ENCODE measurements around the gene SACS. TPM values are rescaled to one million over a fixed set of nuclear protein-coding genes. Genes with fewer than 3 reads are reported as not detected.

SACS gene
- total and polyA plus RNA-seq, 4 donors, result 0.50 to 7.2 (median 2.9) TPM

DNA sequence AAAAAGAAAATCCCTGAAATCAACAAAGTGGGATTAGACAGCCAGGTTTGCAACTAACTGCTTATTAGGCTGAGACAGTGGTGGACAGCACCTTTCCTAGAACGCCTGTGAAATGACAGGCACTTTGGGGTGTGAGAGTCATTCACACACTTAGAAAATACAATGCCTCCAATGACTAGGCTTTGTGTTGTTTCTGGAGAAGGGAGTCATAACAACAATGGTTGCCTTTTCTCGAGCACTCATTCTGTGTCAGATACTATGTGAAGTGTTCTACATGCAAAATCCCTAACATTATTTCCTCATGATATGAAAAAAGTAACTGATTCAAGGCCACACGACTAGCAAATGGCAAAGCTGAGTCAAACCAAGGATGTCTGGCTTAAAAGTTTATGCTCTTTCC lies 41.2 kb downstream of the SACS start:
- 71% methylated on average over 3 of the region's 3 CpGs for WGBS
- H3K9ac ChIP-seq (ENCODE audit: low read depth in 1 of 2, low read length in 2 of 2), result no peak overlapping the region
- H3K9me3 ChIP-seq (ENCODE audit: control insufficient read depth in 4 of 4, low read length in 3 of 4), result no peaks in the 10 kb centered on the region
- H3K4me1 ChIP-seq (ENCODE audit: control insufficient read depth in 4 of 4, insufficient read depth in 4 of 4, low read length in 3 of 4), result no peaks in the 10 kb centered on the region
- no peaks in the 10 kb centered on the region for H3K36me3 ChIP-seq (ENCODE audit: control insufficient read depth in 4 of 4, insufficient read depth in 3 of 4, low read depth in 1 of 4, low read length in 3 of 4)
- no peak for DNase-seq (ENCODE audit: low spot score)
- TF ChIP-seq SP1 (IDR thresholded peaks at IDR 0.05), result no peak
- H3K27ac ChIP-seq (ENCODE audit: low read depth in 1 of 2, low read length in 2 of 2), result no peak overlapping the region
- H3K4me3 ChIP-seq (ENCODE audit: low read depth in 1 of 3, low read length in 3 of 3), result no peak overlapping the region
- no peaks in the 10 kb centered on the region for H3K27me3 ChIP-seq (ENCODE audit: control insufficient read depth in 4 of 4, insufficient read depth in 4 of 4, low read length in 3 of 4)

DNA sequence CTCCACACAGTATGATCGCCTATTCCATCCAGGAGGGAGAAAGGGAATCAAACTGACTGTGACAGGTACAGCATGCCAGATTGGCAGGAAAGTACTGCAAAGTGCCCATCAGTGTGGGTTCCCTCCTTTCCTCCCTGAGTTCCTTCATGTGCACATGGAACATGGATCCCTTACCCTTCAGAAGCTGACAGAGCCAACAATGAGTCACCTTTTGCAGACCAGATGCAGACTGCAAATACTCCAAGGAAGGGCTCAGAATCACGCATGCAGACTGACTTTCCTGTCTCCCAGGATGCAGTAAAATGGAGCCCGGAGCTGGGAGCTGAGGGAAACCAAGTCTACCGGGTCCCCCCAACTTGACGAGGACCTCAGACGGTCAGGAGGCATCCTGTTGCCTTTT lies 41.8 kb downstream of the SACS start:
- no peak for TF ChIP-seq EGR1 (IDR thresholded peaks at IDR 0.05; ENCODE audit: low read depth in 2 of 2)
- no peak for TF ChIP-seq FOXA2 (IDR thresholded peaks at IDR 0.05)
- no peak for TF ChIP-seq RXRA (IDR thresholded peaks at IDR 0.05)
- TF ChIP-seq, protein P1, sequence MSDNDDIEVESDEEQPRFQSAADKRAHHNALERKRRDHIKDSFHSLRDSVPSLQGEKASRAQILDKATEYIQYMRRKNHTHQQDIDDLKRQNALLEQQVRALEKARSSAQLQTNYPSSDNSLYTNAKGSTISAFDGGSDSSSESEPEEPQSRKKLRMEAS (IDR thresholded peaks at IDR 0.05), result no peak
- no peak for TF ChIP-seq RAD21 (IDR thresholded peaks at IDR 0.05)
- no peak for TF ChIP-seq JUND (IDR thresholded peaks at IDR 0.05)
- TF ChIP-seq HNF4G (IDR thresholded peaks at IDR 0.05), result no peak
- Histone ChIP-seq H3K4me3 (ENCODE audit: low read depth in 1 of 3, low read length in 3 of 3) (no peak overlapping the region), H3K27me3 (ENCODE audit: control insufficient read depth in 4 of 4, insufficient read depth in 4 of 4, low read length in 3 of 4) (no peaks in the 10 kb centered on the region), H3K9ac (ENCODE audit: low read depth in 1 of 2, low read length in 2 of 2) (no peak overlapping the region), H3K36me3 (ENCODE audit: control insufficient read depth in 4 of 4, insufficient read depth in 3 of 4, low read depth in 1 of 4, low read length in 3 of 4) (no peaks in the 10 kb centered on the region), H3K4me1 (ENCODE audit: control insufficient read depth in 4 of 4, insufficient read depth in 4 of 4, low read length in 3 of 4) (no peaks in the 10 kb centered on the region), H3K9me3 (ENCODE audit: control insufficient read depth in 4 of 4, low read length in 3 of 4) (no peaks in the 10 kb centered on the region), H3K27ac (ENCODE audit: low read depth in 1 of 2, low read length in 2 of 2) (no peak overlapping the region)
- WGBS, result 82% methylated on average over 6 of the region's 6 CpGs
- no peak for DNase-seq (ENCODE audit: low spot score)

- H3K9me3 ChIP-seq (ENCODE audit: control insufficient read depth in 4 of 4, low read length in 3 of 4), result no peaks in the 10 kb centered on the region
- H3K27me3 ChIP-seq (ENCODE audit: control insufficient read depth in 4 of 4, insufficient read depth in 4 of 4, low read length in 3 of 4), result no peaks in the 10 kb centered on the region
- no peak overlapping the region for H3K4me3 ChIP-seq (ENCODE audit: low read depth in 1 of 3, low read length in 3 of 3)
- H3K27ac ChIP-seq (ENCODE audit: low read depth in 1 of 2, low read length in 2 of 2), result no peak overlapping the region
- H3K9ac ChIP-seq (ENCODE audit: low read depth in 1 of 2, low read length in 2 of 2), result no peak overlapping the region
- TF ChIP-seq GABPA (IDR thresholded peaks at IDR 0.05 in 1 of 2, conservative IDR thresholded peaks at IDR 0.05 in 1 of 2) (no peak), HNF4A (conservative IDR thresholded peaks at IDR 0.05) (no peak), REST (IDR thresholded peaks at IDR 0.05) (no peak), SP1 (IDR thresholded peaks at IDR 0.05) (no peak), RXRA (IDR thresholded peaks at IDR 0.05) (no peak), RAD21 (IDR thresholded peaks at IDR 0.05) (no peak), FOXA1 (IDR thresholded peaks at IDR 0.05) (no peak)
- DNase-seq (ENCODE audit: low spot score), result no peak
- H3K4me1 ChIP-seq (ENCODE audit: control insufficient read depth in 4 of 4, insufficient read depth in 4 of 4, low read length in 3 of 4), result no peaks in the 10 kb centered on the region
- WGBS, result 95% methylated on average over 2 of the region's 2 CpGs
- H3K36me3 ChIP-seq (ENCODE audit: control insufficient read depth in 4 of 4, insufficient read depth in 3 of 4, low read depth in 1 of 4, low read length in 3 of 4), result no peaks in the 10 kb centered on the region
Measured at GRCh38 chr13:23386533-23386932, 47.0 kb downstream of the SACS start.

All from liver (tissue), 9 donors.